Mesenchymal stem cell (in vitro differentiated cells and primary cell): ENCODE data around the gene TLL1.

ENCODE experiments used
- DNase-seq: peaks from one replicate; pipeline ENCODE4 v3.0.0-alpha.2; 2013
- H2AFZ ChIP-seq: one replicate; pipeline ENCODE4 v1.6.1; 2013; ENCODE audit warnings: low read depth, mild to moderate bottlenecking, control low read depth, inconsistent platforms, low read length, moderate library complexity
- H2AK5ac ChIP-seq: 2 replicates; pipeline ENCODE4 v1.6.1; 2013; ENCODE audit warnings: low read length, moderate library complexity, mild to moderate bottlenecking, inconsistent platforms; ENCODE audit not compliant: severe bottlenecking
- H2BK120ac ChIP-seq: one replicate; pipeline ENCODE4 v1.6.1; 2013; ENCODE audit warnings: low read depth, mild to moderate bottlenecking, inconsistent platforms, low read length, moderate library complexity
- H2BK12ac ChIP-seq, 2 experiments: one replicate each; pipeline ENCODE4 v1.6.1; 2013; ENCODE audit warnings: inconsistent platforms in 2 of 2, low read length in 2 of 2, mild to moderate bottlenecking in 2 of 2, moderate library complexity in 2 of 2, control low read depth in 1 of 2
- H2BK15ac ChIP-seq: one replicate; pipeline ENCODE4 v1.6.1; 2013; ENCODE audit warnings: mild to moderate bottlenecking, low read depth, inconsistent platforms; ENCODE audit not compliant: poor library complexity, severe bottlenecking
- H2BK5ac ChIP-seq: 2 replicates; pipeline ENCODE4 v1.6.1; 2013; ENCODE audit warnings: low read depth, mild to moderate bottlenecking, low read length, control low read depth, inconsistent platforms; ENCODE audit not compliant: poor library complexity, severe bottlenecking
- H3K14ac ChIP-seq, 2 experiments: one replicate each; pipeline ENCODE4 v1.6.1; 2013; ENCODE audit warnings: inconsistent platforms in 2 of 2, low read length in 2 of 2, control low read depth in 1 of 2, mild to moderate bottlenecking in 1 of 2, moderate library complexity in 1 of 2
- H3K18ac ChIP-seq, 2 experiments: one replicate each; pipeline ENCODE4 v1.6.1; 2013; ENCODE audit warnings: inconsistent platforms in 2 of 2, low read length in 2 of 2, control low read depth in 1 of 2, low read depth in 1 of 2, mild to moderate bottlenecking in 1 of 2
- H3K23ac ChIP-seq, 2 experiments: one replicate each; pipeline ENCODE4 v1.6.1; 2013; ENCODE audit warnings: inconsistent platforms in 2 of 2, low read length in 2 of 2, mild to moderate bottlenecking in 2 of 2, moderate library complexity in 2 of 2, control low read depth in 1 of 2
- H3K27ac ChIP-seq: 2 replicates; pipeline ENCODE4 v1.5.1; 2013; ENCODE audit warnings: mild to moderate bottlenecking, moderate library complexity, low read length, control low read depth, inconsistent platforms; ENCODE audit not compliant: poor library complexity, severe bottlenecking
- H3K27me3 ChIP-seq, 2 experiments: 2 replicates each; pipeline versions ENCODE4 v1.6.1 to v1.7.0; 2013; ENCODE audit warnings: low read length in 2 of 2, mild to moderate bottlenecking in 2 of 2, moderate library complexity in 2 of 2, control low read depth in 1 of 2, inconsistent platforms in 1 of 2; ENCODE audit not compliant: control insufficient read depth in 1 of 2, insufficient read depth in 1 of 2
- H3K36me3 ChIP-seq, 2 experiments: 2 replicates each; pipeline versions ENCODE4 v1.6.1 to v1.7.0; 2013; ENCODE audit warnings: low read length in 2 of 2, control low read depth in 1 of 2, inconsistent platforms in 1 of 2, low read depth in 1 of 2, mild to moderate bottlenecking in 1 of 2; ENCODE audit not compliant: insufficient read depth in 2 of 2, control insufficient read depth in 1 of 2
- H3K4ac ChIP-seq, 2 experiments: one replicate each; pipeline ENCODE4 v1.6.1; 2013; ENCODE audit warnings: inconsistent platforms in 2 of 2, low read length in 2 of 2, mild to moderate bottlenecking in 2 of 2, moderate library complexity in 2 of 2, control low read depth in 1 of 2, low read depth in 1 of 2
- H3K4me1 ChIP-seq: 2 replicates; pipeline ENCODE4 v1.6.1; 2013; ENCODE audit warnings: low read depth, low read length, control low read depth; ENCODE audit not compliant: control insufficient read depth, insufficient read depth
- H3K4me2 ChIP-seq: 2 replicates; pipeline ENCODE4 v1.6.1; 2013; ENCODE audit warnings: low read length, mild to moderate bottlenecking, inconsistent platforms; ENCODE audit not compliant: poor library complexity, severe bottlenecking
- H3K4me3 ChIP-seq, 2 experiments: 2 replicates each; pipeline versions ENCODE4 v1.5.1 to v1.7.0; 2013; ENCODE audit warnings: low read length in 2 of 2, mild to moderate bottlenecking in 2 of 2, control low read depth in 1 of 2, low read depth in 1 of 2; ENCODE audit not compliant: insufficient read depth in 1 of 2
- H3K79me1 ChIP-seq: replicated peaks from 2 replicates; pipeline ENCODE4 v1.6.1; 2013; ENCODE audit warnings: mild to moderate bottlenecking, control low read depth, low read length, inconsistent platforms; ENCODE audit not compliant: poor library complexity, severe bottlenecking
- H3K9ac ChIP-seq: 2 replicates; pipeline ENCODE4 v1.7.0; 2013; ENCODE audit warnings: mild to moderate bottlenecking, low read length, moderate library complexity
- H3K9me3 ChIP-seq: 2 replicates; pipeline ENCODE4 v1.7.0; 2013; ENCODE audit warnings: mild to moderate bottlenecking, low read length; ENCODE audit not compliant: control insufficient read depth
- H4K8ac ChIP-seq: one replicate; pipeline ENCODE4 v1.6.1; 2013; ENCODE audit warnings: inconsistent platforms, mild to moderate bottlenecking, low read length, moderate library complexity
- H4K91ac ChIP-seq: one replicate; pipeline ENCODE4 v1.6.1; 2013; ENCODE audit warnings: mild to moderate bottlenecking, low read length, inconsistent platforms
- WGBS: methylation state at CpG from one replicate; pipeline ENCODE4 v1.1.7; 2013; ENCODE audit warnings: mixed read lengths; 5-methylcytosine and 5-hydroxymethylcytosine counted together

The TLL1 gene

DNA sequence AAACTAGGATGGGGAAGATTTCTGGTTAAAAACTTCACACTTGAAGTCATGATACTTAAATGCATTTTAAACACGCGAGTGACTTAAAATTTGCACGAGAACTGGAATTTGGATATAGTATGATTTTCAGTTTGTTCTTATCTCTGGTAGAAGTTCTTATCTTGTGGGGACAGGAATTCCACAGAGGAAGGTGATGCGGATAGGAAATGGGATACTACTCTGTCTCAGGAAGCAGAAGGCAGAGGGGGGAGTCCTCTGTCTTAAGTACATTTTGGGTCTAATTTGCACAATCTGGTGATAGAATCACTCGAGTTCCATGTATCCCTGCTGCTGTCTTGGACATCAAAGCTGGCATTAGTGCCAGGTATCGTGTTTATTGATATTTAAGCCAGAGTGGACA, 53.3 kb downstream of the TLL1 start:
- no peaks in the 10 kb centered on the region for H3K4me1 ChIP-seq
- no peak overlapping the region for H3K4me3 ChIP-seq
- H3K4ac ChIP-seq, result no peak overlapping the region
- no peak overlapping the region for H3K4me2 ChIP-seq
- 82% methylated on average over 6 of the region's 6 CpGs for WGBS
- no peak overlapping the region for H2AFZ ChIP-seq
- H4K8ac ChIP-seq, result no peak overlapping the region
- H3K79me1 ChIP-seq, result no peaks in the 10 kb centered on the region
- no peaks in the 10 kb centered on the region for H3K36me3 ChIP-seq
- H2BK5ac ChIP-seq, result no peak overlapping the region
- H2BK15ac ChIP-seq, result no peak overlapping the region
- H3K27me3 ChIP-seq, result no peaks in the 10 kb centered on the region
- H2BK120ac ChIP-seq, result no peak overlapping the region
- no peak overlapping the region for H3K23ac ChIP-seq
- no peak overlapping the region for H2BK12ac ChIP-seq
- no peak overlapping the region for H3K9ac ChIP-seq
- H3K9me3 ChIP-seq, result no peaks in the 10 kb centered on the region
- no peak overlapping the region for H3K14ac ChIP-seq
- H3K18ac ChIP-seq, result no peak overlapping the region
- no peak overlapping the region for H3K27ac ChIP-seq
- no peak for DNase-seq
- H4K91ac ChIP-seq, result no peak overlapping the region
- no peak overlapping the region for H2AK5ac ChIP-seq

DNA sequence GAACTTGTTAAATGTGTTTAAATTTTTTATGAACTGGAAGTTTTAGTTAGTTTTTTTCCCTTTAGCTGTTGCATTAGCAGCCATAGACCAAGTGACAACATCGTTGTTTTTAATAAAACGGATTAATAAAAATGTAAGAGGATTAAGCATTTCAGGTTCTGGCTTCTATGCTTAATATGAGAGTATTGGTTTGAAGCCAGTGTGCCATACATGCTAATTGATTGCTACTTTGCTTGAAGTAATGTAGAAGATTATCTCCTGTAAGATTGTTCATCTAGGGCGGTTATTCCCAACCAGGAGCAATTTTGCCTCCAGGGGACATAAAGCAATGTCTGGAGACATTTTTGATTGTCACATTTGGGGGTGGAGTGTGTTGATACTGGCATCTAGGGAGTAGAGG, 54.3 kb downstream of the TLL1 start:
- Histone ChIP-seq H2BK5ac (no peak overlapping the region), H2AFZ (no peak overlapping the region), H2BK120ac (no peak overlapping the region), H3K4me3 (no peak overlapping the region), H3K9ac (no peak overlapping the region), H2BK12ac (no peak overlapping the region), H3K4me2 (no peak overlapping the region), H3K79me1 (no peaks in the 10 kb centered on the region), H4K91ac (no peak overlapping the region), H3K4me1 (no peaks in the 10 kb centered on the region), H3K4ac (no peak overlapping the region), H3K36me3 (no peaks in the 10 kb centered on the region), H3K27me3 (no peaks in the 10 kb centered on the region), H4K8ac (no peak overlapping the region), H3K23ac (no peak overlapping the region), H3K18ac (no peak overlapping the region), H3K14ac (no peak overlapping the region), H3K9me3 (no peaks in the 10 kb centered on the region), H2BK15ac (no peak overlapping the region), H3K27ac (no peak overlapping the region), H2AK5ac (no peak overlapping the region)
- WGBS, result over 99% methylated on average over 3 of the region's 3 CpGs
- no peak for DNase-seq

DNA sequence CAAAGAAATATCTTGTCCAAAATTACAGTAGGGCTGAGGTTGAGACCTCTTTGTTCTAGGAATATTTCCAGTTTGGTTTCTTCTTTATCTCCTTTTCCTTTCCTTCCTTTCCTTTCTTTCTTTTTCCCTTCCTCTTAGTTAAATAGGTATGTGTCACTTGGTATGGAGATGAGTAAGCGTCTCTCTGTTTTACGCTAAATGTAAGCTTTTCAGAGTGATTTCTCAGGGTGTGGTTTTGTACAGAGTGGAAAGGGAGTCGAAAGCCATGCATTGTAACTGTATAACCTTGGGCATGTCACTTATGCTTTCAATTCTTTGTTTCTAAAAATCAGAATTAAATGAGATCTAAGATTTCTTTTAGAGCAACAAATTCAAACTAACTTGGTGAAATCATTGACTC, 54.8 kb downstream of the TLL1 start:
- no peaks in the 10 kb centered on the region for H3K79me1 ChIP-seq
- H3K4ac ChIP-seq, result no peak overlapping the region
- no peaks in the 10 kb centered on the region for H3K9me3 ChIP-seq
- no peak overlapping the region for H2BK5ac ChIP-seq
- 88% methylated on average over 2 of the region's 3 CpGs for WGBS
- no peak overlapping the region for H2BK12ac ChIP-seq
- H3K14ac ChIP-seq, result no peak overlapping the region
- no peak overlapping the region for H2AFZ ChIP-seq
- H2BK15ac ChIP-seq, result no peak overlapping the region
- H3K18ac ChIP-seq, result no peak overlapping the region
- H3K27ac ChIP-seq, result no peak overlapping the region
- no peak for DNase-seq
- no peaks in the 10 kb centered on the region for H3K36me3 ChIP-seq
- no peak overlapping the region for H3K23ac ChIP-seq
- no peak overlapping the region for H3K4me3 ChIP-seq
- H2AK5ac ChIP-seq, result no peak overlapping the region
- no peak overlapping the region for H4K91ac ChIP-seq
- no peak overlapping the region for H3K9ac ChIP-seq
- no peaks in the 10 kb centered on the region for H3K27me3 ChIP-seq
- H3K4me1 ChIP-seq, result no peaks in the 10 kb centered on the region
- no peak overlapping the region for H3K4me2 ChIP-seq
- H4K8ac ChIP-seq, result no peak overlapping the region
- H2BK120ac ChIP-seq, result no peak overlapping the region

DNA sequence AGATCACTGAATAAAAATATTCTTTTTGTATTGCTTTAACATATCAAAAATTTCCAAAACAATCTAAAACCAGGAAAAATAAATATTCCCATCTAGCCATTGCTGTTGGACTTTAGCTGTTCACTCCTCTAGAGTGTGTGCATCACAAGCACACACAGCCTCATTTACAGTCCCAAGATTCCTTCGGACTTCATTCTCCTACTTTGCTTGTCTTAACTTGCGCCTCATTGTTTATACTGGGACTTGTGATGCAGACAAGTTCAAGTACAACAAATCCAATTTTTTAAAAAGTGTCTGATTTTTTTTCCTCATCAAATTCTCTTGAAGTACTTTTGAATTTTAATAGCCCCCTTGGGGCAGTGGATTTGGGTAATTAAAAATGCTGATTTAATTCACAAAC, 55.6 kb downstream of the TLL1 start:
- H3K9me3 ChIP-seq, result no peaks in the 10 kb centered on the region
- no peak overlapping the region for H2BK5ac ChIP-seq
- no CpG with 5 or more reads among the region's 2 CpGs for WGBS
- H3K4me3 ChIP-seq, result no peak overlapping the region
- no peak overlapping the region for H2BK12ac ChIP-seq
- H3K14ac ChIP-seq, result no peak overlapping the region
- no peak overlapping the region for H2AFZ ChIP-seq
- no peak overlapping the region for H4K91ac ChIP-seq
- no peak overlapping the region for H3K4me2 ChIP-seq
- no peak overlapping the region for H4K8ac ChIP-seq
- H2AK5ac ChIP-seq, result no peak overlapping the region
- DNase-seq, result no peak
- H2BK120ac ChIP-seq, result no peak overlapping the region
- no peak overlapping the region for H3K18ac ChIP-seq
- H3K36me3 ChIP-seq, result no peaks in the 10 kb centered on the region
- H3K9ac ChIP-seq, result no peak overlapping the region
- no peaks in the 10 kb centered on the region for H3K4me1 ChIP-seq
- no peak overlapping the region for H3K23ac ChIP-seq
- no peak overlapping the region for H3K4ac ChIP-seq
- no peaks in the 10 kb centered on the region for H3K79me1 ChIP-seq
- H3K27me3 ChIP-seq, result no peaks in the 10 kb centered on the region
- H3K27ac ChIP-seq, result no peak overlapping the region
- H2BK15ac ChIP-seq, result no peak overlapping the region
